Measurements from ENCODE around the gene CCHCR1.
"Not testable (repeated sequence)": the region's sequence is repeated elsewhere in the genome, so short reads cannot be mapped to it uniquely, and the experiment has no call there.

Gene CCHCR1

DNA sequence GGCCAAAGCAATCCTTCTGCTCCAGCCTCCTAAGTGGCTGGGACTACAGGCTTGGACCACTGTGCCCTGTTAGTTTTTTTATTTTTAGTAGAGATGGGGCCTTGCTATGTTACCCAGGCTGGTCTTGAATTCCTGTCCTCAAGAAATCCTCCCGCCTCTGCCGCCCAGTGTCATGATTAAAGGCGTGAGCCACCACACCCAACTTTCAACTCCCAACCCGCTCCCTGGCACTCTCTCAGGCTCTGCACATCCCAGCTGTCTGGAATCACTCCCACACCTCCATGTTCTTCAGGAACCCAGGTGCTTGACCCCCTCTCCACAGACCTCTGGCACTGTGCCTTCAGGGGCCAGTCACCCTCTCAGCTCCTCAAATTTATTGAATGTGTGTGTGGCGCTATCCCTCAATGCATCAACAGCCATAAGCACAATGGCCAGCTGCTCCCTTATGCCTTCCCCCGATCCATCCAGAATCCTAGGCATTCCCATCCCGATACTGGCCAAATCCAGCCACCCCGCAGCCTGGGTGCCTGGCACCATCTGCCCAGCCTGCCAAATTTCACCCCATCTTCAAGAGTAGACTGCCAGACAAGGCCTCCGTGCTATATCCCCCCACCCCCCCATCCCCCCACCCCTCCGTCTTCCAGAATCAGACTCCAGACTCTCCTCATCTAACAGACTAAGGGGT is 13.5 kb upstream of the CCHCR1 start:
- no peak for FAIRE-seq
- TF ChIP-seq POLR2A (IDR thresholded peaks at IDR 0.05; ENCODE audit: low read depth, low read length) (no peak), POLR2AphosphoS5 (IDR thresholded peaks at IDR 0.05; ENCODE audit: low read depth, low read length) (no peak), TAF1 (IDR thresholded peaks at IDR 0.05; ENCODE audit: low read depth, low read length) (no peak), PAX5 (IDR thresholded peaks at IDR 0.05; ENCODE audit: insufficient read depth, low read length, severe bottlenecking) (no peak), SPI1 (IDR thresholded peaks at IDR 0.05; ENCODE audit: low read depth, low read length) (no peak), POU2F2 (IDR thresholded peaks at IDR 0.05; ENCODE audit: low read depth, low read length) (no peak)

GRCh38 chr6:31170600-31170881 is 12.9 kb upstream of the CCHCR1 start, which contains the start of gene POU5F1:
Gene POU5F1 (minus strand): TSS chr6:31170682. CDS start chr6:31170620, 62 bp downstream.
- DNase-seq (ENCODE audit: insufficient read length, low spot score): no peak
- FAIRE-seq: no peak
- TF ChIP-seq POU2F2 (IDR thresholded peaks at IDR 0.05; ENCODE audit: low read depth, low read length) (no peak), SPI1 (IDR thresholded peaks at IDR 0.05; ENCODE audit: low read depth, low read length) (no peak), PAX5 (IDR thresholded peaks at IDR 0.05; ENCODE audit: insufficient read depth, low read length, severe bottlenecking) (no peak), POLR2A (IDR thresholded peaks at IDR 0.05; ENCODE audit: low read depth, low read length) (no peak), POLR2AphosphoS5 (IDR thresholded peaks at IDR 0.05; ENCODE audit: low read depth, low read length) (no peak), TAF1 (IDR thresholded peaks at IDR 0.05; ENCODE audit: low read depth, low read length) (no peak)

More for the DNA sequence above, 13.5 kb upstream of the CCHCR1 start:
- no peak for DNase-seq (ENCODE audit: insufficient read length, low spot score)

GRCh38 chr6:31169858-31170599 is 12.4 kb upstream of the CCHCR1 start:
- not testable (repeated sequence) for FAIRE-seq; DNase-seq (ENCODE audit: insufficient read length, low spot score)

DNA sequence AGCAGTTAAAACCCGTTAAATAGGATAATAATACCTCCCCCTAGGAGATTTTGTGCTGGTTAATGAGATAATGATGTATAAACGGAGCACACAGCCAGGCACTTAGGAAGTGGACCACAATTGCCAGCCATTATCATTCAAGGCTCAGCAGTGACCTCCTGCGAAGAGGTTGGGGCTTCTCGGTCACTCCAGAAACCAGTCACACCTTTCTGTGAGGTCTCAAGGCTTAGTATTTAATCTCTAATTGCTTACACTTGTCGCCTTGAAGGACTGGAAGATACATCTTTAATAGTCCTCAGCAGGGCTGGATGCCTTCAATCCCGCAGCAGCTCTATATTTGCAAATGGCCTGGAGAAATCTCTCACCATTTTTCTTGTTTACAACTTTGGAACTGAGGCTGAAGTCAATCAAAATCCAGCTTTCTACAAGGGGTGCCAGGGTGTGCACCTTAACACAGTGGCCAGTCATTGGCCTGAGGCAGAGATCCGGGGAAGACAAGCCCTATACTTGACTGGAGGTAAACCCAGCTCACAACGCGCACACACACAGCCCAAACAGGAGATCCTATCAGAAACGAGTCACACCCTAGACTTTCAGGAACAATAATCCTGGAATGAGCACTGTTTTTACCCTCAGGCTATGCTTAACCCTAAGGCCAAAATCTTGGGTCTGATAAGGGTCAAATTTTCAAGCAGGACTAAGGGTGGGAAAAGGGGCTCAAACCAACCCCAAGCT is 11.7 kb upstream of the CCHCR1 start:
- no peak for TF ChIP-seq TAF1 (IDR thresholded peaks at IDR 0.05; ENCODE audit: low read depth, low read length)
- TF ChIP-seq POLR2A (IDR thresholded peaks at IDR 0.05; ENCODE audit: low read depth, low read length): no peak
- TF ChIP-seq SPI1 (IDR thresholded peaks at IDR 0.05; ENCODE audit: low read depth, low read length): no peak
- TF ChIP-seq POU2F2 (IDR thresholded peaks at IDR 0.05; ENCODE audit: low read depth, low read length): no peak
- TF ChIP-seq POLR2AphosphoS5 (IDR thresholded peaks at IDR 0.05; ENCODE audit: low read depth, low read length): no peak
- no peak for TF ChIP-seq PAX5 (IDR thresholded peaks at IDR 0.05; ENCODE audit: insufficient read depth, low read length, severe bottlenecking)
- FAIRE-seq (no peak), DNase-seq (ENCODE audit: insufficient read length, low spot score) (no peak)

GRCh38 chr6:31168606-31169005 is 11.0 kb upstream of the CCHCR1 start:
- TF ChIP-seq POLR2A (IDR thresholded peaks at IDR 0.05; ENCODE audit: low read depth, low read length) (no peak), POU2F2 (IDR thresholded peaks at IDR 0.05; ENCODE audit: low read depth, low read length) (no peak), POLR2AphosphoS5 (IDR thresholded peaks at IDR 0.05; ENCODE audit: low read depth, low read length) (no peak), TAF1 (IDR thresholded peaks at IDR 0.05; ENCODE audit: low read depth, low read length) (no peak), PAX5 (IDR thresholded peaks at IDR 0.05; ENCODE audit: insufficient read depth, low read length, severe bottlenecking) (no peak), SPI1 (IDR thresholded peaks at IDR 0.05; ENCODE audit: low read depth, low read length) (no peak)
- FAIRE-seq (no peak), DNase-seq (ENCODE audit: insufficient read length, low spot score) (no peak)

GRCh38 chr6:31165986-31166385 is 8.4 kb upstream of the CCHCR1 start:
- DNase-seq (ENCODE audit: insufficient read length, low spot score): no peak
- no peak for FAIRE-seq
- TF ChIP-seq POLR2A (IDR thresholded peaks at IDR 0.05; ENCODE audit: low read depth, low read length) (no peak), POU2F2 (IDR thresholded peaks at IDR 0.05; ENCODE audit: low read depth, low read length) (no peak), SPI1 (IDR thresholded peaks at IDR 0.05; ENCODE audit: low read depth, low read length) (no peak), PAX5 (IDR thresholded peaks at IDR 0.05; ENCODE audit: insufficient read depth, low read length, severe bottlenecking) (no peak), POLR2AphosphoS5 (IDR thresholded peaks at IDR 0.05; ENCODE audit: low read depth, low read length) (no peak), TAF1 (IDR thresholded peaks at IDR 0.05; ENCODE audit: low read depth, low read length) (no peak)

- DNase-seq (ENCODE audit: insufficient read length, low spot score) (peak; percentile 50), FAIRE-seq (peak; percentile 87)
- TF ChIP-seq POU2F2 (IDR thresholded peaks at IDR 0.05; ENCODE audit: low read depth, low read length): peak; percentile 97
- TF ChIP-seq POLR2A (IDR thresholded peaks at IDR 0.05; ENCODE audit: low read depth, low read length): peak; percentile 78
- TF ChIP-seq POLR2AphosphoS5 (IDR thresholded peaks at IDR 0.05; ENCODE audit: low read depth, low read length): peak; percentile 76
Measured at GRCh38 chr6:31165064-31165832, 7.6 kb upstream of the CCHCR1 start.

- peak; percentile 35 for FAIRE-seq
Measured at GRCh38 chr6:31164475-31165063, 7.0 kb upstream of the CCHCR1 start.

GRCh38 chr6:31163922-31164321 is 6.3 kb upstream of the CCHCR1 start:
- DNase-seq (ENCODE audit: insufficient read length, low spot score) (no peak), FAIRE-seq (peak; percentile 40)
- TF ChIP-seq SPI1 (IDR thresholded peaks at IDR 0.05; ENCODE audit: low read depth, low read length) (no peak), TAF1 (IDR thresholded peaks at IDR 0.05; ENCODE audit: low read depth, low read length) (no peak), PAX5 (IDR thresholded peaks at IDR 0.05; ENCODE audit: insufficient read depth, low read length, severe bottlenecking) (no peak), POLR2AphosphoS5 (IDR thresholded peaks at IDR 0.05; ENCODE audit: low read depth, low read length) (no peak), POLR2A (IDR thresholded peaks at IDR 0.05; ENCODE audit: low read depth, low read length) (no peak), POU2F2 (IDR thresholded peaks at IDR 0.05; ENCODE audit: low read depth, low read length) (no peak)

More at GRCh38 chr6:31164475-31165063, 7.0 kb upstream of the CCHCR1 start:
- DNase-seq (ENCODE audit: insufficient read length, low spot score): not testable (repeated sequence)
